ENCODE measurements around the gene AHCTF1.
"Not testable (repeated sequence)": the region's sequence is repeated elsewhere in the genome, so short reads cannot be mapped to it uniquely, and the experiment has no call there.

The AHCTF1 gene

GRCh38 chr1:246921481-246921880 lies 10.3 kb downstream of the AHCTF1 start:
- DNase-seq: no peak

DNA sequence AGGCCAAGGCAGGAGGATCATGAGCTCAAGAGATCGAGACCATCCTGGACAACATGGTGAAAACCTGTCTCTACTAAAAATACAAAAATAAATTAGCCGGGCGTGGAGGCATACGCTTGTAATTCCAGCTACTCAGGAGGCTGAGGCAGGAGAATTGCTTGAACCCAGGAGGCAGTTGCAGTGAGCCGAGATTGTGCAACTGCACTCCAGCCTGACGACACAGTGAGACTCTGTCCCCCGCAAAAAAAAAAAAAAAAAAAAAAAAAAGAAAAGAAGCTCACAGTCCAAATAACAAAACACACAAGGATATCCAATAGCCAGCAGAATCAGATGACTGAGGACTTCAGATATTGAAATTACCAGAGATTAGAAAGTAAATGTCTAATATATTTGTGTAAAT lies 11.8 kb downstream of the AHCTF1 start:
- peak; percentile 11 for DNase-seq

DNA sequence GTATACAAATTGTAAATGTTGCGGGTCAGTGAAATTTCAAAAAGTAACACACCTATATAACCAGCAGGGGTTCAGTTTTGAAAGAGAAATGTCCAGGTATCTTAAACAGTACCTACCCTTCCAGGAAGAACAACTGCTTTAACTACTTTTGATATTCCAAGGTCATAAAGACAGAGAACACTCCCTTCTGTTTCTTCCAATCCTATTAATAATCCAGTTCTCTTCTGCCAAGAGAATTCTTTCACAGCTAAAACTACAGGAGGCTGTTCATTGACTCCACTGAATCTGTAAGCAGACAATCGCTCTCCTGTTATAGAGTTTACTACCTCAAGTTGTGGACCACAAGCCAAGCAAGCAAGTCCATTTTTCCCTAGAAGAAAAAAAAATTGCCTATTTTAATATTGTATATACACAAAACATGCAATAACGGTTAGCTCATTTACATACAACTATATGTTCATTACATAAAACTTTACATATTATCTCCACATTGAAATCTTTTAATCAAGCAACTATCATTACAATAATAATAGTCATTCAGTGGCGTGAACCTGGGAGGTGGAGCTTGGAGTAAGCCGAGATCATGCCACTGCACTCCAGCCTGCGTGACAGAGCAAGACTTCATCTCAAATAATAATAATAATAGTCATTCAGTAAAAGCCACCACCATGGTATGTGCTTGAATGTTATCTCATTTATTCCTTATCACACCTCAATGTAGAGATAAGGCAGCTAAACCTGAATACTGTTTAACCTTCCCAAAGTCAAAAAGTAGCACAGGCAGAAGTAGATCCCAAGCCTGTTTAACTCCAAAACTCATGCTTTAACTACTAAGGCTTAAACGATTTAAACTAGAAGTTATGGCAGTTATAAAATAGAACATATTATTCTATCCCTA lies 15.5 kb downstream of the AHCTF1 start:
- not testable (repeated sequence) for DNase-seq

- peak; percentile 70 for DNase-seq
Observed at GRCh38 chr1:246907472-246907871, 24.3 kb downstream of the AHCTF1 start.

DNA sequence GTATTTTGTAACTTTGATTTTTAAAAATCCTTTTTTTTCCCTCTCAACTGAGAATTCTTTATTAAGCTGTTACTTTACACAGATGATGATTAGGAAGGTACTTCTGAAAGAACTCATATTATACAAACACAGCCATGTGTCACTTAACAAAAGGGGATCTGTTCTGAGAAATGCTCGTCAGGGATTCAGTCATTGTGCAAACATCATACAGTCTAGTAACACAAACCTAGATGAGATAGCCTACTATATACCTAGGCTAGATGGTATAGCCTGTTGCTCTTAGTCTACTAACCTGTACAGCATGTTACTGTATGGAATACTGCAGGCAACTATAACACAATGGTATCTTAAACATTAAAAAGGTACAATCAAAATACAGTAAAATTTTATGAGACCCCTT lies 24.9 kb downstream of the AHCTF1 start:
- DNase-seq: no peak

GRCh38 chr1:246901874-246902273 lies 29.9 kb downstream of the AHCTF1 start:
- DNase-seq: no peak

GRCh38 chr1:246897302-246897701 lies 34.4 kb downstream of the AHCTF1 start:
- DNase-seq: no peak

- peak; percentile 40 for DNase-seq
Observed at GRCh38 chr1:246893191-246893939, 38.4 kb downstream of the AHCTF1 start.

DNA sequence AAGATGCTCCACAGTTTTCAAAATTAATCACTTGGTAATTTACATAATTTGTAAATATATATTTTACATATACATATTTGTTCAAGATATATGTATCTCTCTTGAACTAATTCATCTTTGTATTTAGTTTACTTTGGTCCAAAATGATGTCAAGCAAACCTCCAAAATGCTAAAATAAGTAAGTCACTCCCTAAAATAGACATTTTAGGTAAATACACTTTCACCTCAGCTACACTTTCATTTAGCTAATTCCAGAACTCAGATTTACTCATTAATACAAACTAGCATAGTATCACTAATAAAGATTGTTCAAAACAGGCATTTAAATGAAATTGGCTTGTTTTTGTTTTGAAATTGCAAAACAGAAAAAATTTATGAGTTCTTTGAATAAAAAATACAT lies 40.6 kb downstream of the AHCTF1 start:
- no peak for DNase-seq

- no peak for DNase-seq
Observed at GRCh38 chr1:246888522-246888921, 43.2 kb downstream of the AHCTF1 start.

DNA sequence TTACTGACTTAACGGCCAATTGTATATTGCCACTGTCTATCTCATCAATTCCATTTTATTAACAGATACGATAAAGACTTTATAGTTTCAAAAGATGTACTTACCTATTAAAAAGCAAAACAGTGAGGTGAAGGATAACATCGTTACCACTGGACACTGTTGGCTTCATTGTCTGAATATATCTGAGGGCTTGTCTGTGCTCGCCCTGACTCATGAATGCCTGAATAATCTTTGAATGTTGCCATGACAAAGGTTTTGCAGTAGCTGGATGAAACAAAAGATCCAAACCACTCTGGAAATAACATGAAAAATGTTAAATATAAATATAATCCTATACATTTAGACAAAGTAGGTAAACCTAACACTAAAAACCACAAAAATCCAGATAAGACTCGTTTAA lies 46.4 kb downstream of the AHCTF1 start:
- DNase-seq: not testable (repeated sequence)

DNA sequence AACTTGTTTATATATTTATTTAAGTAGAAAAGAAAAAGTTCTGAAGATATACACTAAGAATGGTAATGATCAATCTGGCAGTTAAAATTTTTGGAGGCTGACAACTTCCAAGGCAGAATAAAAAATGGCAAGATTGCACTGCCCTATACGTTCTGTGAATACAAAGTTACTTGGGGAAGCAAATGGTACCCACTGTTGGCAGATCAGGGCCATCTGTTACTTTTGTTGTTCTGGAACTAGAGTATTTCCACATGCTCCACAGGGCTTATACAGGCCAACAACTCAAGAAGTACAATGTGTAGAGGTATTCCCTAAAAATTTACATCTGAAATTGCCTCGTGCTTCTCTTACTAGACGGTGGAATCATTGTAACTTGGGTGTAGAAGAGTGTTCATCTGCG lies 53.2 kb downstream of the AHCTF1 start:
- DNase-seq: no peak

DNA sequence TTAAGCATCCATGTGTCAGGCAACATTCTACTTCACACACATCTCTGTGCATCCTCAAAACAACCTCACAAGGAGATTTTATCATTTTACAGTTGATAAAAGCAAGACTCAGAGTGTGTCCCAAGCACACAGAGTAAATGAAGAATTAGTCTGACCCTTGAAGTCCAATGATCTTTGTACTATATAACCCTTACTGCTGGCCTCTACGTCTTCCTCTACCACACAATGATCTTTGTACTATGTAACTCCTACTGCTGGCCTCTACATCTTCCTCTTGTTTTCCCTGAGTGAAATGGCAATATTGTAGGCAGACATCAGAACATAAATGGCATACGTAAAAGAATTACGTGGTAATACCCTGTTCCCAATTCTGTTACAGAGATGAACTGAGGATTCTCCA lies 55.3 kb downstream of the AHCTF1 start:
- no peak for DNase-seq

DNA sequence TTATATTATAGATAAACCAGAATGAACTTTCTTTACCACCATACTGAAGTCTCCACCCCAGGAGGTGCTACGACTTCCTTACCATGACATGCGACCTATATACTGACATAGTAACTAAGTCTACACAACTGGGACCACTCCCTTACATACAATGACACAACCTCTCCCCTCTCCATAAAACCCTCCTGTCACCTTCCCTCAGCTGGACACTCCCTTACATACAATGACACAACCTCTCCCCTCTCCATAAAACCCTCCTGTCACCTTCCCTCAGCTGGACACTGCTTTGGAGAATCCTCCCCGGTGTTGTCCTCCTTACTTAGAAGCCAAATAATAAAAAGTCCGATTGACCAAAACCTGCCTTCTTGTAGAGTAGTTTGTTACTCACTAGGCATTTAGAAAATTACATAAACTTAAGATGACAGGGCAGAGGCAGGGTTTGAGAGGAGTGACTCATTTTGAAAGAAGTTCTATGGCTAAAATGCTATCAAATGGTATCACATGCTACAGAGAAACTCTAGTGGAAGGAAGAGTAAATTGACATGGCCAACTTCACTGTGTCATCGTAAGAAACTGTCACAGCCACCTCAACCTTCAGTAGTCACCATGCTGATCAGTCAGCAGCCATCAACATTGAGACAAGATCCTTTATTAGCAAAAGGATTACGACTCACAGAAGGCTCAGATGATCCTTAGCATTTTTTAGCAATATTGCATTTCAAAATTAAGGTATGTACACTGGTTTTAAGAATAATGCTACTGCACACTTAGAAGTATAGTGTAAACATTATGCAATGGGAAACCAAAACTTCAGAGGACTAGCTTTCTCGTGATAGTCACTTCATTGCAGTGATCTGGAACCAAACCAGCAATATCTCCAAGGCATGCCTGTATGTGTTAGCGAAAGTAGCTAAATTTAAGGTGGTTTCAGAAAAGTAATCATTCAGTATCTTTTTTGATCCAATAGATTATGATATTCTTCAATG lies 56.4 kb downstream of the AHCTF1 start:
- peak; percentile 15 for DNase-seq

- DNase-seq: no peak
Observed at GRCh38 chr1:246865921-246866320, 65.8 kb downstream of the AHCTF1 start.

GRCh38 chr1:246863791-246864190 lies 68.0 kb downstream of the AHCTF1 start:
- DNase-seq: not testable (repeated sequence)

DNA sequence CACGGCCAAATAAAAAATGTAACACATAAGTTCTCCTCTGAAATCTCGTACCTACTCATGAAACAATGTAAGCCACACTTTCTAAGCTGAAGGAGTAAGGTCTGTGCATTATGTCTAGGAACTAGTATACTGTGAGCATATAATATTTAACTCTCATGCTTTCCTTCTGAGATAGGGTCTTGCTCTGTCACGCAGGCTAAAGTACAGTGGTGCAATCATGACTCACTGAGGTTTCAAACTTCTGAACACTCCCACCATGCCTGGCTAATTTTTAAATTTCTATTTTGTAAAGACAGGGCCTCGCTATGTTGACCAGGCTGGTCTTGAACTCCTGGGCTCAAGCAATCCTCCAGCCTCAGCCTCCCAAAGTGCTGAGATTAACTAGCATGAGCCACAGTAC lies 71.3 kb downstream of the AHCTF1 start:
- DNase-seq: no peak

DNA sequence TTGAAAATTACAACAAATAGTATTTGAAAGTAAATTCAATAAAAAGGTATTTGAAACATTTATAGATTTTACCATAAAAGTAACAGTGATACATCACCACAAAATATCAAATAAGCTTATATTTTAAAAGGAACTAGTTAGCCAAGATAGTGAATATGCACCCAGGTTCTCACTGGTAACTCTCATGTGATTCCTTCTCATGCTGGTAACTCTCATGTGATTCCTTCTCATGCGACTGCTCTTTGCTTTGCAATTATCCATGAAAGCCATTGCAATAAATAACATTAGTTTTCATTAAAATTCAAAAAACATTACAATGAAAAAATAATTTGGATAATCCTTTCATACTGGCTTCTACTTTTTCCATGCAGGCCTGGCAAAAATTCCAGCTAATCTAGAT lies 75.4 kb downstream of the AHCTF1 start:
- peak; percentile 39 for DNase-seq

GRCh38 chr1:246850640-246851039 lies 81.1 kb downstream of the AHCTF1 start:
- DNase-seq: not testable (repeated sequence)

DNA sequence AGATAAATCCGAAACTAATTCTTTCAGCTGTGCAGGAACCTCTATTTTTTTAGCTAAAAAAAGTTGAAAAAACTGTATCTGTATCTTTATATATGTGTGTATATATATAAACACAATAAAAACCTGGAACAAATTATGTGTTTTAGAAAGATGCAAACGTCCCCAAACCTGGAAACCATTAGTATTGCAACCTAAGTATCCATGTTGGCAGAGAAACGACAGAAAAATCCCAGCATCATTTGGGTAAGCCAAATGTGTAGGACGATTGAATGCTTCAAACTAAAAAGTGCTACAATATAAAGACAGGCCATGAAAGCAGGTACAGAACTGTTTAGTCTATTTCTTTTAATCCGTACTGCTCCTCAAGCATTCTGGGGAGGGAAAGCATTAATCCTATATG lies 87.9 kb downstream of the AHCTF1 start:
- no peak for DNase-seq

- DNase-seq: not testable (repeated sequence)
Observed at GRCh38 chr1:246840761-246841160, 91.0 kb downstream of the AHCTF1 start.

- no peak for DNase-seq
Observed at GRCh38 chr1:246838118-246838456, 93.7 kb downstream of the AHCTF1 start.

Measured in inflammatory macrophage treated with lipopolysaccharide for 4 hours (primary cell).